GM23248 (cell line): Measurements from ENCODE around the gene KLB.

ENCODE experiments used
- EZH2 ChIP-seq: fragments of 200-600 bp; sonication (generic); IDR thresholded peaks from 2 replicates; pipeline ENCODE4 v1.6.1; 2018; ENCODE audit warnings: antibody characterized with exemption, mild to moderate bottlenecking; ENCODE audit not compliant: insufficient read depth, poor library complexity, severe bottlenecking
- EZH2phosphoT487 ChIP-seq: fragments of 200-600 bp; sonication (generic); IDR thresholded peaks from 2 replicates; pipeline ENCODE4 v1.6.1; 2018; ENCODE audit warnings: antibody characterized with exemption, moderate library complexity, mild to moderate bottlenecking, low read depth; ENCODE audit not compliant: insufficient read depth

GRCh38 chr4:39486221-39486804, 79.6 kb downstream of the KLB start:
- TF ChIP-seq EZH2 (no peak), EZH2phosphoT487 (no peak)
